NK-92 (cell line): ENCODE data around the gene MBD3L2.
"Not testable (repeated sequence)": the region's sequence is repeated elsewhere in the genome, so short reads cannot be mapped to it uniquely, and the experiment has no call there.

ENCODE experiments used
- DNase-seq: peaks from one replicate; lab custom pipeline; 2025; ENCODE audit not compliant: unreplicated experiment; lab: John Stamatoyannopoulos, UW

Gene MBD3L2

DNA sequence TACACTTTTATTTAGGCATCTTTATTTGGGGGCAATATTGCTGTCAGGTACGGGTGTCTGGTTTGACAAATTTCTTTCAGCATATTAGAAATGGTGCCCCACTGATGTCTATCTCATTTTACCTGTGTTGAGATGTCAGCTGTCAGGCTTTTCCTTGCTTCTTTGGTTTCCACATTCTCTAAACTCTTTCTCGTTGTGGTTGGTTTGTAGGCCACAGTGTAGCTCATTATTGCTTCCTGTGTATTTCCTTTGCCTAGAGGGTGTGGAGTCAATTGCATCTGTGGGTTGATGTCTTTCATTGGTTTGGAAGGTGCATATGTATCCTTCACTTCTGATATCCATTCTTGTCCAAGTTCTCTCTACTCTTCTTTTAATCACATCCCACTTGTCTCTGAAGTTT lies 10.9 kb downstream of the MBD3L2 start:
- not testable (repeated sequence) for DNase-seq

- DNase-seq = no peak
These were observed 14.2 kb downstream of the MBD3L2 start for GRCh38 chr19:7063339-7063738.

GRCh38 chr19:7063764-7064418 lies 14.8 kb downstream of the MBD3L2 start:
- no peak for DNase-seq

DNA sequence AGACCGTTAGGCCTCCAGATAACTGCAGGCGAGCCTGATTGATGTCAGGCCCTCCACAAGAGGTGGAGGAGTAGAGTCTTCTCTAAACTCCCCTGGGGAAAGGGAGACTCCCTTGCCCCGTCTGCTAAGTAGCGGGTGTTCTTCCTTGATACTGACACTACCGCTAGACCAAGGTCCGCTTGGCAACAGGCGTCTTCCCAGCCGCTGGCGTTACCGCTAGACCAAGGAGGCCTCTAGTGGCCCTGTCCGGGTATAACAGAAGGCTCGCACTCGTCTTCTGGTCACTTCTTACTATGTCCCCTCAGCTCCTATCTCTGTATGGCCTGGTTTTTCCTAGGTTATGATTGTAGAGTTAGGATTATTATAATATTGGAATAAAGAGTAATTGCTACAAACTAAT lies 18.0 kb downstream of the MBD3L2 start:
- not testable (repeated sequence) for DNase-seq

DNA sequence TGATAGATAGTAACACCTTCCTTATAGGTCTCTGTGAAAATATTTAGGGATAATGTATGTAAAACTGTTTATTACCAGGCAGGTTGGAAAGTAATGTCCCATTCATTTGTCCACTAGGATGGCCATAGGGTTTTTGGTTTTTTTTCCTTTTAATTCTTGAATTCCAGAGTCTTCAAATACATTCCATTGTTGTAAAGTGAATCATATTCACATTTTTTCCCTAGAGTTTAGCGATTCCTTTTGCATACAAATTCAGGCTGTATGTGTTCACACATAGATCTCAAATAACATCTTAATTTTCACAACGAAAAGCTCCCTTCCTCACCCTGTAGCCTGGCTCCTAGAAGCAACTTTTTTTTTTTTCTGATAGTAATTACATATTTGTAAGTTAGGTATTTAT lies 18.6 kb downstream of the MBD3L2 start:
- no peak for DNase-seq

- DNase-seq = no peak
These were observed 19.5 kb downstream of the MBD3L2 start for GRCh38 chr19:7068599-7068998.

DNA sequence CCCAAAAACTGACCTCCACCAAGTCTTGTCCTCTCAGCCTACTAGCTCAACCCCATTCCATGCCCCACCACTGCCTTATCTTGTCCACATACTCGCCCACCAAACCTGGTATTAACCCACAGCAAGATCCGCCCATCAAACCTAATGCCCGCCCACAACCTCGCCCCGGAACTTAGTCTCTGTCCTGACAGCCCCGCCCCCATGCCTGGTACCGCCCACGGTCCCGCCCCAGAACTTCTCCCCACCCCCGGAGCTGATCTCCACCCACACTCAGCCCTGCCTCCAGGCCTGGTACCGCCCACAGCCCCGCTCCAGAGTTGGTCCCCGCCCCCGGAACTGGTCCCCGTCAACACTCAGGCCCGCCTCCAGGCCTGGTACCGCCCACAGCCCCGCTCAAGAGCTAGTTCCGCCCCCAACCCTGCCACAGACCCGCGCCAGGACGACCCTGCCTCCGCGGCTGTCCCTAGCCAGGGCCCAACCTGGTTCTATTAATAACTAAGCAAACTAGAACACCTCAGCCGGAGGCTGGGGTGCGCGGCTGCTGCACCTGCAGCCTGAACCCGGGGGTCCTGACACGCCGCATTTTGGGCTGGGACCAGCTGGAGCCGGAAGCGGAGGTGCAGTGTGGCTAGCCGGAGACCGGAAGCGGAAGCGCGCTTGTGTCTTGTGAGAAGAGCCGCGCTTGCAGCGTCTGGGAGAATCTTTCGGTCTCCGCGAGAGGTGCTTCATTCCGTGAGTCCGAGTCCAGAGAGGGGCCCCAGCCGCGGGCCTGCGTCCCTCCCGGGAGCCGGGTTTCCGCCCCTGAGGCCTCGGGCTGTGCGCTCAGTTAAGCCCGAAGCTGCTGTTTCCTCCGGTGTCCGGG lies 20.2 kb downstream of the MBD3L2 start, which contains the start of gene ZNF557:
Gene ZNF557 (plus strand): TSS at position 662 of the 862 bp plus-strand sequence. CDS start 5,372 bp downstream, outside the sequence.
- DNase-seq = peak; percentile 91

DNA sequence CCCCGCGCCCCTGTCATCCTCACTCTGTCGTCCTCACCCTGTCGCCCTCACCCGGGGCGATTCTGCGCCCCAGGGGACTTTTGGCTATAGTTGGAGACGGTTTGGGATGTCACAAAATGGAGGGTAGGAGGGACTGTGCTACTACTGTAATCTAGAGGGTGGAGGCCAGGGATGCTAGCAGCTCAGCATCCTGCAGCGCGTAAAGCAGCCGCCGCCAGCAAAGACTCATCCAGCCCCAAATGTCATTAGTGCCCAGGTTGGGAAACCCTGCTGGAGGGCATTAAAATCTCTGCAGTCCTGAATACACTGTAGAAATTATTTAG lies 20.7 kb downstream of the MBD3L2 start:
- DNase-seq = no peak

DNA sequence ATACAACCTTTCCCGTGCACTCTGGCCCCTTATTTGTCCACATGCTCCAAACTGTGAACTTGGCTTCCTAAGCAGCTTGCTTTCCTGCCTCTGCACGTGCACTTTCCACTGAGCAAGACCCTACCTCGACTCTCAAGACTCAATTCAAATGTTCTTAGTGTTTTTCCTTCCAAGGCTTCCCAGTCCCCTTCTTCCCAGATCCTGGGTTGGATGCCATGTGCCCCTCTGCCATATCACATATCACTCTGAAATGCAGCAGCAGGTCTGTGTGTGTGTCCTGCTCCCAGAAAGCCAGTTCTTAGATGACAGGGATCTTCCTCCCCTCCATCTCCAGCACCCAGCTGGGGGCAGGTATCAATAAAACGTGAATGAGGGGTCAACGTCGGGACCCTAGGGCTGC lies 23.4 kb downstream of the MBD3L2 start:
- no peak for DNase-seq

GRCh38 chr19:7074705-7075282 lies 25.7 kb downstream of the MBD3L2 start:
- DNase-seq = no peak

DNA sequence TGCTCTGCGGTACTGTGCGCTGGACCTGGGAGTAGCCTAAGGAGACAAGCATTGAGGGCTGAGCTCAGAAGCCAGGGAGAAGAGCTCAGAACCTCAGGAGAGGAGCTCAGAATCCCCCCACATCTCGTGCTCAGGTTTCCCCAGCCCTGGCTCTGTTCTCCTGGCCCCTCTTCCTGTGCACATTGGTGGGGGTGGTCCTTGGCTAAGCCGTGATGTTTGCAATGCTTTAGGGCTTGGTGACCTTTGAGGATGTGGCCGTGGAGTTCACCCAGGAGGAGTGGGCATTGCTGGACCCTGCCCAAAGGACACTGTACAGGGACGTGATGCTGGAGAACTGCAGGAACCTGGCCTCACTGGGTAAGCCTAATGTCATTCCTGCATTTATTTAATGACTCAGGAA lies 27.0 kb downstream of the MBD3L2 start:
- DNase-seq = no peak

- no peak for DNase-seq
These were observed 28.9 kb downstream of the MBD3L2 start for GRCh38 chr19:7078008-7078407.

- DNase-seq = no peak
These were observed 34.2 kb downstream of the MBD3L2 start for GRCh38 chr19:7083076-7083956.

DNA sequence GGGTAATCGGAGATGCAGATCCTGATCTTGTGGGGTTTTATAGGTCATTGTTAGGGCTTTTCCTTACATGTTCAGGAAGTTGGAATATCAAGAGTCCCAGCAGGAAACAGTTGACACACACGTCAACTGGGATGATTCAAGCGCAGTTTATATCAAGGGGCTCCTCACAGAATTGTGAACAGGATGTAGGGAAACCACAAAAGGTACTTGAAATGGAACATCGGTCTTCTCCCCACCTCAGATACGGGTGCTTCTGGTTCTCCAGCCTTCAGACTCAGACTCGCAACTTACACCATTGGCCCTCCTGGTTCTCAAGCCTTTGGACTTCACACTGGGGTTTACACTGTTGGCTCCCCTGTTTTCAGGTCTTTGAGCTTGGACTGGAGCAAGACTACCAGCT lies 39.9 kb downstream of the MBD3L2 start:
- DNase-seq = no peak

DNA sequence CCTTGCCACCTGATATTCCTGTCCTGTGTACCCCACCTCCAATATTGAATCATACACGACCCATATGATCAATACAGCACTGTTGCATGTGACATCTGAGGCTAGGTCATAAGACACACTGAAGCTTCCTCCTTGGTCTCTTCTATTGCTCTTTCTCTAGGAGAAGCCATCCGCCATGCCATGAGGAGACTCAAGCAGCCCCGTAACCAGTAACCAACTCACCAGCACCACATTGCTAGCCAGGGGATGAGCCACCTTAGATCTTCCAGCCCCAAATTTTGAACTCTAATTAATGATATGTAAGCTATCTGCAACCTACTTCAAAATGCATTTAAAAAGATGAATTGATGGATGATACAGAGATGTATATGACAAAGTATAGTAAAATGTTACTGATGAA lies 49.0 kb downstream of the MBD3L2 start:
- no peak for DNase-seq

- no peak for DNase-seq
These were observed 49.8 kb downstream of the MBD3L2 start for GRCh38 chr19:7098701-7099596.

GRCh38 chr19:7099597-7099921 lies 50.4 kb downstream of the MBD3L2 start:
- no peak for DNase-seq
